PC-3 (cell line): ENCODE measurements around the gene FANK1. TPM values are rescaled to one million over a fixed set of nuclear protein-coding genes. Genes with fewer than 3 reads are reported as not detected.

Source experiments
- ATAC-seq: fragments of 200-7000 bp; cut with Tn5 transposase; 2 replicates; pipeline ENCODE4 v1.9.1; 2020; ENCODE audit warnings: mild to moderate bottlenecking, moderate library complexity
- BruUV-seq: library from RNA; stranded (reverse); fragments of 400-500 nt; replicated peaks from 2 replicates; lab custom pipeline; 2021; lab: Mats Ljungman, UMichigan
- CTCF ChIA-PET: fragments of 300-600 bp; sonication (Branson Sonifier 250); formaldehyde crosslinking; loops from one replicate; lab custom pipeline; 2022; ENCODE audit warnings: antibody characterized with exemption; lab: Charles Lee
- POLR2A ChIA-PET: fragments of 300-600 bp; sonication (Branson Sonifier 250); formaldehyde crosslinking; loops from one replicate; lab custom pipeline; 2022; ENCODE audit warnings: antibody characterized with exemption; ENCODE audit not compliant: unreplicated experiment; lab: Charles Lee
- DNase-seq: peaks from one replicate; pipeline ENCODE4 v3.0.0-alpha.2; 2015
- H2AFZ ChIP-seq: fragments of 300-600 bp; sonication (generic); 2 replicates; pipeline ENCODE4 v1.6.0; 2016; ENCODE audit warnings: antibody characterized with exemption, low read length
- H3F3A ChIP-seq: fragments of 300-600 bp; sonication (generic); one replicate; pipeline ENCODE4 v1.6.0; 2017; ENCODE audit warnings: antibody characterized with exemption, low read length, control low read depth, mild to moderate bottlenecking; ENCODE audit not compliant: unreplicated experiment
- H3K27ac ChIP-seq: fragments of 300-600 bp; sonication (generic); 2 replicates; pipeline ENCODE4 v1.5.1; 2016; ENCODE audit warnings: mild to moderate bottlenecking, low read length
- H3K27me3 ChIP-seq: fragments of 300-600 bp; sonication (generic); 2 replicates; pipeline ENCODE4 v1.6.1; 2016; ENCODE audit warnings: low read length, mixed read lengths
- H3K36me3 ChIP-seq: fragments of 300-600 bp; sonication (generic); 2 replicates; pipeline ENCODE4 v1.6.1; 2016; ENCODE audit warnings: low read depth, mixed run types, low read length, mixed read lengths
- H3K4me1 ChIP-seq: fragments of 300-600 bp; sonication (generic); 2 replicates; pipeline ENCODE4 v1.5.1; 2016; ENCODE audit warnings: low read length; ENCODE audit not compliant: insufficient read depth
- H3K4me2 ChIP-seq: fragments of 300-600 bp; sonication (generic); 2 replicates; pipeline ENCODE4 v1.6.0; 2016; ENCODE audit warnings: low read length
- H3K4me3 ChIP-seq: fragments of 300-600 bp; sonication (generic); 2 replicates; pipeline ENCODE4 v1.5.1; 2016; ENCODE audit warnings: mild to moderate bottlenecking, low read length, mixed read lengths
- H3K79me2 ChIP-seq: fragments of 300-600 bp; sonication (generic); 2 replicates; pipeline ENCODE4 v1.6.1; 2017; ENCODE audit warnings: low read length, mixed read lengths
- H3K9ac ChIP-seq: fragments of 300-600 bp; sonication (generic); 2 replicates; pipeline ENCODE4 v1.6.0; 2016; ENCODE audit warnings: mild to moderate bottlenecking, low read length
- H3K9me2 ChIP-seq: fragments of 300-600 bp; sonication (generic); replicated peaks from 2 replicates; pipeline ENCODE4 v1.6.1; 2016; ENCODE audit warnings: mixed run types, low read length, mixed read lengths
- H3K9me3 ChIP-seq: fragments of 300-600 bp; sonication (generic); 2 replicates; pipeline ENCODE4 v1.6.1; 2016; ENCODE audit warnings: low read length, mixed read lengths
- H4K20me1 ChIP-seq: fragments of 300-600 bp; sonication (generic); 2 replicates; pipeline ENCODE4 v1.6.1; 2016; ENCODE audit warnings: low read length, mixed read lengths
- CTCF ChIP-seq: fragments of 300-600 bp; sonication (generic); conservative IDR thresholded peaks from 2 replicates; pipeline ENCODE4 v1.5.1; 2017; ENCODE audit warnings: antibody characterized with exemption, low read depth, mild to moderate bottlenecking, low read length
- EZH2 ChIP-seq: fragments of 300-600 bp; sonication (generic); IDR thresholded peaks from one replicate; pipeline ENCODE4 v1.6.1; 2017; ENCODE audit warnings: antibody characterized with exemption, mild to moderate bottlenecking, low read length; ENCODE audit not compliant: unreplicated experiment
- EZH2phosphoT487 ChIP-seq: fragments of 300-600 bp; sonication (generic); IDR thresholded peaks from 2 replicates; pipeline ENCODE4 v1.6.1; 2018; ENCODE audit warnings: mild to moderate bottlenecking, antibody characterized with exemption, low read length, borderline replicate concordance
- intact Hi-C: fragments of 100-400 bp; cut with micrococcal nuclease; formaldehyde crosslinking; loops from 2 replicates; pipeline ENCODE4 v1.9.0; 2023
- total RNA-seq: library from RNA; depleted of rRNA; stranded (reverse); fragments of >200 nt; gene quantifications from 2 replicates; pipeline ENCODE4 v1.2.3, GENCODE V29; 2014

FANK1 gene
- total RNA-seq, 1 experiment from 2014 or later, result 0.95 TPM

- Histone ChIP-seq H3F3A (no peaks in the 10 kb centered on the region), H2AFZ (no peak overlapping the region), H3K4me3 (no peak overlapping the region), H3K9me2 (no peaks in the 10 kb centered on the region), H3K27me3 (no peaks in the 10 kb centered on the region), H3K9ac (peak overlapping the region; percentile 24; the same call in 1 of the 2 replicates), H3K36me3 (no peaks in the 10 kb centered on the region), H3K27ac (peak overlapping the region; percentile 31; the same call in 1 of the 2 replicates), H3K9me3 (no peaks in the 10 kb centered on the region), H3K79me2 (no peaks in the 10 kb centered on the region), H3K4me2 (no peak overlapping the region), H3K4me1 (peaks cover 9% of the 10 kb centered on the region), H4K20me1 (no peaks in the 10 kb centered on the region)
- ATAC-seq, result peak; percentile 77
- DNase-seq, result peak; percentile 84
- CTCF ChIA-PET, result interaction anchor here (0.5 to 0.9 kb wide), 5 partner anchors 39 to 425 kb away, joined by 3 to 7 read pairs (median 4); no protein-coding TSS in a partner anchor
- TF ChIP-seq EZH2phosphoT487 (no peak), CTCF (peak; percentile 66), EZH2 (no peak)
- no TSS peak for BruUV-seq
- POLR2A ChIA-PET, result no interaction called here
- intact Hi-C loops, result loop anchor here (1.0 to 10.0 kb wide), 7 partner anchors 114 to 766 kb away; no protein-coding TSS in a partner anchor
Measured at GRCh38 chr10:125982260-125982948, 86.0 kb downstream of the FANK1 start.

- Histone ChIP-seq H3K9ac (peak overlapping the region; percentile 24; the same call in 1 of the 2 replicates), H3F3A (no peaks in the 10 kb centered on the region), H3K4me1 (peaks cover 9% of the 10 kb centered on the region), H3K4me3 (no peak overlapping the region), H3K36me3 (no peaks in the 10 kb centered on the region), H2AFZ (no peak overlapping the region), H3K4me2 (no peak overlapping the region), H3K9me2 (no peaks in the 10 kb centered on the region), H3K79me2 (no peaks in the 10 kb centered on the region), H3K27me3 (no peaks in the 10 kb centered on the region), H3K27ac (peak overlapping the region; percentile 31; the same call in 1 of the 2 replicates), H3K9me3 (no peaks in the 10 kb centered on the region), H4K20me1 (no peaks in the 10 kb centered on the region)
- ChIA-PET CTCF (interaction anchor here (0.6 kb wide), 1 partner anchor 425 kb away, joined by 7 read pairs; no protein-coding TSS in a partner anchor), POLR2A (no interaction called here)
- TF ChIP-seq EZH2phosphoT487, result no peak
- TF ChIP-seq CTCF, result no peak
- no peak for TF ChIP-seq EZH2
- DNase-seq (no peak), ATAC-seq (no peak)
- BruUV-seq, result no TSS peak
- intact Hi-C loops, result loop anchor here (2.0 to 10.0 kb wide), 3 partner anchors 114 to 766 kb away; no protein-coding TSS in a partner anchor
Measured at GRCh38 chr10:125983161-125983560, 86.8 kb downstream of the FANK1 start.

- Histone ChIP-seq H3K4me3 (no peak overlapping the region), H3K4me1 (peaks cover 9% of the 10 kb centered on the region), H3K9me3 (no peaks in the 10 kb centered on the region), H3K27me3 (no peaks in the 10 kb centered on the region), H3K4me2 (no peak overlapping the region), H4K20me1 (no peaks in the 10 kb centered on the region), H3K79me2 (no peaks in the 10 kb centered on the region), H3F3A (no peaks in the 10 kb centered on the region), H3K9me2 (no peaks in the 10 kb centered on the region), H3K36me3 (no peaks in the 10 kb centered on the region), H3K9ac (peak overlapping the region; percentile 24; the same call in 1 of the 2 replicates), H2AFZ (no peak overlapping the region), H3K27ac (no peak overlapping the region)
- intact Hi-C loops, result loop anchor here (2.0 to 10.0 kb wide), 3 partner anchors 115 to 765 kb away; no protein-coding TSS in a partner anchor
- ATAC-seq (no peak), DNase-seq (no peak)
- TF ChIP-seq EZH2 (no peak), CTCF (no peak), EZH2phosphoT487 (no peak)
- BruUV-seq, result no TSS peak
- ChIA-PET POLR2A (no interaction called here), CTCF (no interaction called here)
Measured at GRCh38 chr10:125983656-125984055, 87.3 kb downstream of the FANK1 start.
